Endodermal cell (in vitro differentiated cells): ENCODE results near the gene RALGAPA1. TPM values are rescaled to one million over a fixed set of nuclear protein-coding genes. Genes with fewer than 3 reads are reported as not detected.

Source experiments
- DNase-seq: peaks from one replicate; pipeline ENCODE4 v3.0.0-alpha.2; 2017
- H3K27ac ChIP-seq: 2 replicates; pipeline ENCODE4 v1.5.1; 2013; ENCODE audit warnings: mild to moderate bottlenecking, low read depth, low read length, moderate library complexity
- H3K27me3 ChIP-seq: 2 replicates; pipeline ENCODE4 v1.6.1; 2013; ENCODE audit warnings: mild to moderate bottlenecking, low read length, moderate library complexity; ENCODE audit not compliant: insufficient read depth, control insufficient read depth, poor library complexity, severe bottlenecking
- H3K36me3 ChIP-seq: 2 replicates; pipeline ENCODE4 v1.7.0; 2013; ENCODE audit warnings: mild to moderate bottlenecking, low read length, moderate library complexity; ENCODE audit not compliant: control insufficient read depth, insufficient read depth
- H3K4me1 ChIP-seq: one replicate; pipeline ENCODE4 v1.7.0; 2013; ENCODE audit warnings: low read length; ENCODE audit not compliant: control insufficient read depth, insufficient read depth
- H3K4me3 ChIP-seq: 2 replicates; pipeline ENCODE4 v1.5.1; 2013; ENCODE audit warnings: mild to moderate bottlenecking, low read length, moderate library complexity
- H3K9ac ChIP-seq: 2 replicates; pipeline ENCODE4 v1.6.1; 2013; ENCODE audit warnings: mild to moderate bottlenecking, low read length, moderate library complexity; ENCODE audit not compliant: poor library complexity, severe bottlenecking; ENCODE audit errors: extremely low read depth
- H3K9me3 ChIP-seq: 2 replicates; pipeline ENCODE4 v1.6.1; 2013; ENCODE audit warnings: mild to moderate bottlenecking, low read length, moderate library complexity; ENCODE audit not compliant: control insufficient read depth
- H3K27ac Mint-ChIP-seq: 2 replicates; pipeline ENCODE4 v1.8.0; 2020; ENCODE audit warnings: mixed read lengths
- H3K27me3 Mint-ChIP-seq: 2 replicates; pipeline ENCODE4 v1.8.0; 2021; ENCODE audit warnings: mild to moderate bottlenecking, mixed read lengths; ENCODE audit not compliant: insufficient read depth
- H3K36me3 Mint-ChIP-seq: 2 replicates; pipeline ENCODE4 v1.8.0; 2020; ENCODE audit warnings: low read depth, mixed read lengths
- H3K4me1 Mint-ChIP-seq: 2 replicates; pipeline ENCODE4 v1.8.0; 2020; ENCODE audit warnings: mixed read lengths
- H3K4me3 Mint-ChIP-seq: 2 replicates; pipeline ENCODE4 v1.8.0; 2020; ENCODE audit warnings: mild to moderate bottlenecking, moderate library complexity, mixed read lengths
- H3K9me3 Mint-ChIP-seq: 2 replicates; pipeline ENCODE4 v1.8.0; 2020; ENCODE audit warnings: mild to moderate bottlenecking, mixed read lengths
- WGBS, 2 experiments: methylation state at CpG; one replicate each; pipeline versions ENCODE4 v1.1.5 to v1.1.7; 2013; ENCODE audit warnings: missing lambda C conversion rate in 2 of 2, mixed read lengths in 1 of 2; ENCODE audit not compliant: insufficient coverage in 1 of 2, insufficient read length in 1 of 2; 5-methylcytosine and 5-hydroxymethylcytosine counted together
- total RNA-seq, 2 donors: library from RNA; stranded (reverse); fragmentation: NEBNext Ultra II Directional in 1 of 2; extraction: Animal tissue kit (Norgen Biotek cat#: 25700) in 1 of 2; gene quantifications; 2 replicates in 1 of 2; 3 replicates in 1 of 2; pipeline ENCODE4 v1.2.1, GENCODE V29; 2021
- TF ChIP-seq, protein P1 (sequence below): fragments of 200-600 bp; sonication (generic); conservative IDR thresholded peaks from 2 replicates; pipeline ENCODE4 v1.5.0; 2021; ENCODE audit warnings: antibody characterized with exemption, mild to moderate bottlenecking

The RALGAPA1 gene
- total RNA-seq, 2 donors from 2014 or later = 31.2 to 36.3 TPM

DNA sequence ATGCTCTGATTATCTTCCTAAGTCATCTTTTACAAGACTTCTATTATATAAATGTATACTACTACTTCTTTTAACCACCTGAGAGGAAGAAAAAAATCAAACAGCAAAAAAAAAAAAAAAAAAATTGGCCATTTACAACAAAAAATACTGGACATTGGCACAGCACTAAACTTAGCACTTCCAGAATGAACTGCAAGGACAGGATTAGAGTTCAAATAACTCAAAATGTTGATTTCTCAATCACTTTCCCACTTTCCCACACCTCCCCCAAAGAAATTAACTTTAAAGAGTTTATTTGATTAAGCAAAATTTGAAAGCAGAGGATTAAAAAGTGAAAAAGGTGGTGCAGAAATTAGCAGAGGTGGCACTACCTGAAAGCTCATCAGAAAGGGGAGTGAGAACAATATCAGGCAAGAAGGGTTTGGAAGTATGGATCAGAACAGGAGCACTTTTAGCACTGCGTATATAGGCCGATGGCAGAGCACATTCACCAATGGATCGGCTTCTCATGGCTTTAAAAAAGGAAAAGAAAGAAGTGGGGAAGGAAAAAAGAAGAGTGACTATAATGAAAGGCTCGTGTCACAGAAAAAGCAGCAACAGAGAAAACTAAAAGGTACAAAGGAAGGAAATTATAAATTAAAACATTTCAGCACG, 109.2 kb downstream of the RALGAPA1 start:
- Histone ChIP-seq H3K4me3 (no peak overlapping the region), H3K36me3 (no peaks in the 10 kb centered on the region), H3K9ac (no peak overlapping the region), H3K4me1 (no peaks in the 10 kb centered on the region), H3K27ac (no peak overlapping the region), H3K9me3 (no peaks in the 10 kb centered on the region), H3K27me3 (no peaks in the 10 kb centered on the region)
- no peaks in the 10 kb centered on the region for H3K9me3 Mint-ChIP-seq
- H3K27me3 Mint-ChIP-seq = no peaks in the 10 kb centered on the region
- no peaks in the 10 kb centered on the region for H3K36me3 Mint-ChIP-seq
- no peaks in the 10 kb centered on the region for H3K4me1 Mint-ChIP-seq
- no peak for DNase-seq
- 93 to 95% methylated on average over 4 of the region's 5 CpGs for WGBS, 2 experiments
- no peak overlapping the region for H3K27ac Mint-ChIP-seq
- TF ChIP-seq, protein P1, sequence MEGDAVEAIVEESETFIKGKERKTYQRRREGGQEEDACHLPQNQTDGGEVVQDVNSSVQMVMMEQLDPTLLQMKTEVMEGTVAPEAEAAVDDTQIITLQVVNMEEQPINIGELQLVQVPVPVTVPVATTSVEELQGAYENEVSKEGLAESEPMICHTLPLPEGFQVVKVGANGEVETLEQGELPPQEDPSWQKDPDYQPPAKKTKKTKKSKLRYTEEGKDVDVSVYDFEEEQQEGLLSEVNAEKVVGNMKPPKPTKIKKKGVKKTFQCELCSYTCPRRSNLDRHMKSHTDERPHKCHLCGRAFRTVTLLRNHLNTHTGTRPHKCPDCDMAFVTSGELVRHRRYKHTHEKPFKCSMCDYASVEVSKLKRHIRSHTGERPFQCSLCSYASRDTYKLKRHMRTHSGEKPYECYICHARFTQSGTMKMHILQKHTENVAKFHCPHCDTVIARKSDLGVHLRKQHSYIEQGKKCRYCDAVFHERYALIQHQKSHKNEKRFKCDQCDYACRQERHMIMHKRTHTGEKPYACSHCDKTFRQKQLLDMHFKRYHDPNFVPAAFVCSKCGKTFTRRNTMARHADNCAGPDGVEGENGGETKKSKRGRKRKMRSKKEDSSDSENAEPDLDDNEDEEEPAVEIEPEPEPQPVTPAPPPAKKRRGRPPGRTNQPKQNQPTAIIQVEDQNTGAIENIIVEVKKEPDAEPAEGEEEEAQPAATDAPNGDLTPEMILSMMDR = no peak
- H3K4me3 Mint-ChIP-seq = no peak overlapping the region

DNA sequence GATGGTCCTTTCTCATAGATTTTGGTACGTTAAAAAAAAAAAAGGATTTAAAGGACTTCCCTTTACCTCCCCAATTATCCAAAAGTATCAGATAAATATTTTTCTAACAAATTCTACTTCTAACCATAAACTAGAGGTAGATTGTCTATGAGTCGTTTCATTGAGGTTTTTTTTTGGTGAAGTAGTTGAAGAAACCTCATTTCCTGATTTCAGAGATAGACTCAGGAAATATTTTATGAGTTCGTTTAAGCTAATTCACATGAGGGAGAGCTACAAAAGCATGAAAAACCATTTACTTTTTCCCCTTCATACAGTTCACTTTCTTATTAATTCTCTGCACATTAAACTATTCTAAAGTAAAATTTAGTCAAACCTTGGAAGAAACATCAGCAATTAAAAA, 112.5 kb downstream of the RALGAPA1 start:
- H3K4me1 Mint-ChIP-seq = no peaks in the 10 kb centered on the region
- H3K27me3 Mint-ChIP-seq = no peaks in the 10 kb centered on the region
- WGBS, 2 experiments = 86 to 100% methylated on average over 1 to 3 of the region's 3 CpGs
- Histone ChIP-seq H3K4me1 (no peaks in the 10 kb centered on the region), H3K4me3 (no peak overlapping the region), H3K27ac (no peak overlapping the region), H3K36me3 (no peaks in the 10 kb centered on the region), H3K9me3 (no peaks in the 10 kb centered on the region), H3K27me3 (no peaks in the 10 kb centered on the region), H3K9ac (no peak overlapping the region)
- TF ChIP-seq, protein P1 = no peak
- H3K27ac Mint-ChIP-seq = no peak overlapping the region
- H3K9me3 Mint-ChIP-seq = no peaks in the 10 kb centered on the region
- no peaks in the 10 kb centered on the region for H3K36me3 Mint-ChIP-seq
- H3K4me3 Mint-ChIP-seq = no peak overlapping the region
- no peak for DNase-seq

DNA sequence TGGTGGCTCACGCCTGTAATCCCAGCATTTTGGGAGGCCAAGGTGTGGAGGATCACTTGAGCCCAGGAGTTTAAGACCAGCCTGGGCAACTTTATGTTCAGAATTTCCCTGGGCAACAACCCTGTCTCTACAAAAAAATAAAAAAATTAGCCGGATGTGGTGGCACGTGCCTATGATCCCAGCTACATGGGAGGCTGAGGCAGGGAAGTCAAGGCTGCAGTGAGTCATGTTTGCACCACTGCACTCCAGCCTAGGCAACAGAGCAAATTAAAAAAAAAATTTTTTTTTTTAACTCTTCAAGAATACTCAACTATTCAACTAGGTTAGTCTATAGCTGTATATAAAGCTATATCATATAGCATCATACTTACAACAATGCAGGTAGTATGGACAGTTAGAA, 113.0 kb downstream of the RALGAPA1 start:
- Histone ChIP-seq H3K9me3 (no peaks in the 10 kb centered on the region), H3K27me3 (no peaks in the 10 kb centered on the region), H3K4me1 (no peaks in the 10 kb centered on the region), H3K9ac (no peak overlapping the region), H3K27ac (no peak overlapping the region), H3K36me3 (no peaks in the 10 kb centered on the region), H3K4me3 (no peak overlapping the region)
- TF ChIP-seq, protein P1 = no peak
- DNase-seq = no peak
- no peak overlapping the region for H3K27ac Mint-ChIP-seq
- H3K4me1 Mint-ChIP-seq = no peaks in the 10 kb centered on the region
- H3K36me3 Mint-ChIP-seq = no peaks in the 10 kb centered on the region
- no peaks in the 10 kb centered on the region for H3K27me3 Mint-ChIP-seq
- WGBS, 2 experiments = 85 to 90% methylated on average over 3 of the region's 3 CpGs
- no peaks in the 10 kb centered on the region for H3K9me3 Mint-ChIP-seq
- no peak overlapping the region for H3K4me3 Mint-ChIP-seq
